GM23248 (cell line): ENCODE results near the gene XRRA1. TPM values are rescaled to one million over a fixed set of nuclear protein-coding genes. Genes with fewer than 3 reads are reported as not detected.

Experiments
- DNase-seq: peaks from one replicate; pipeline ENCODE4 v3.0.0-alpha.2; 2015
- H2AFZ ChIP-seq: fragments of 200-600 bp; sonication (generic); 2 replicates; pipeline ENCODE4 v1.6.1; 2016; ENCODE audit warnings: antibody characterized with exemption
- H3F3A ChIP-seq: fragments of 200-600 bp; sonication (generic); 2 replicates; pipeline ENCODE4 v1.6.1; 2016; ENCODE audit warnings: mild to moderate bottlenecking, antibody characterized with exemption, mixed run types; ENCODE audit not compliant: insufficient read depth
- H3K27ac ChIP-seq: fragments of 200-600 bp; sonication (generic); 2 replicates; pipeline ENCODE4 v1.5.1; 2016; ENCODE audit warnings: mild to moderate bottlenecking
- H3K27me3 ChIP-seq: fragments of 200-600 bp; sonication (generic); replicated peaks from 2 replicates; pipeline ENCODE4 v1.6.1; 2016; ENCODE audit warnings: mild to moderate bottlenecking; ENCODE audit not compliant: insufficient read depth
- H3K36me3 ChIP-seq: fragments of 200-600 bp; sonication (generic); 2 replicates; pipeline ENCODE4 v1.6.1; 2016; ENCODE audit warnings: low read depth, mild to moderate bottlenecking
- H3K4me1 ChIP-seq: fragments of 200-600 bp; sonication (generic); 2 replicates; pipeline ENCODE4 v1.6.1; 2016; ENCODE audit warnings: mild to moderate bottlenecking; ENCODE audit not compliant: insufficient read depth
- H3K4me2 ChIP-seq: fragments of 200-600 bp; sonication (generic); one replicate; pipeline ENCODE4 v1.6.1; 2016; ENCODE audit warnings: mild to moderate bottlenecking; ENCODE audit not compliant: unreplicated experiment
- H3K4me3 ChIP-seq: fragments of 200-600 bp; sonication (generic); 2 replicates; pipeline ENCODE4 v1.5.1; 2016; ENCODE audit warnings: mild to moderate bottlenecking
- H3K79me2 ChIP-seq: fragments of 200-600 bp; sonication (generic); 2 replicates; pipeline ENCODE4 v1.6.1; 2016; ENCODE audit warnings: mild to moderate bottlenecking; ENCODE audit not compliant: insufficient read depth
- H3K9ac ChIP-seq: fragments of 200-600 bp; sonication (generic); 2 replicates; pipeline ENCODE4 v1.6.1; 2016; ENCODE audit warnings: mild to moderate bottlenecking
- H3K9me2 ChIP-seq: fragments of 200-600 bp; sonication (generic); 2 replicates; pipeline ENCODE4 v1.6.1; 2016; ENCODE audit warnings: mixed run types, mild to moderate bottlenecking, moderate library complexity; ENCODE audit not compliant: insufficient read depth
- H3K9me3 ChIP-seq: fragments of 200-600 bp; sonication (generic); one replicate; pipeline ENCODE4 v1.6.1; 2017; ENCODE audit warnings: low read depth
- H4K20me1 ChIP-seq: fragments of 200-600 bp; sonication (generic); 2 replicates; pipeline ENCODE4 v1.6.0; 2016; ENCODE audit not compliant: insufficient read depth
- EZH2 ChIP-seq: fragments of 200-600 bp; sonication (generic); IDR thresholded peaks from 2 replicates; pipeline ENCODE4 v1.6.1; 2018; ENCODE audit warnings: antibody characterized with exemption, mild to moderate bottlenecking; ENCODE audit not compliant: insufficient read depth, poor library complexity, severe bottlenecking
- EZH2phosphoT487 ChIP-seq: fragments of 200-600 bp; sonication (generic); IDR thresholded peaks from 2 replicates; pipeline ENCODE4 v1.6.1; 2018; ENCODE audit warnings: antibody characterized with exemption, moderate library complexity, mild to moderate bottlenecking, low read depth; ENCODE audit not compliant: insufficient read depth
- WGBS, 2 experiments: methylation state at CpG; one replicate each; pipeline ENCODE4 v1.1.6; 2015 to 2017; ENCODE audit warnings: low lambda C conversion rate in 2 of 2, low coverage in 1 of 2; ENCODE audit errors: missing lambda C conversion rate in 2 of 2; 5-methylcytosine and 5-hydroxymethylcytosine counted together
- in situ Hi-C: fragments of 300-500 bp; cut with MboI; formaldehyde crosslinking; loops from 2 replicates; pipeline ENCODE4 v1.15.0; 2020
- polyA plus RNA-seq: library from polyadenylated mRNA; unstranded; fragments of >200 nt; fragmentation: Nextera tagmentation; extraction: Ambion mirVana; gene quantifications from 2 replicates; pipeline ENCODE4 v1.2.1, GENCODE V29; 2016
- total RNA-seq: library from RNA; depleted of rRNA; stranded (reverse); fragments of >200 nt; shearing (Covaris generic); gene quantifications from 2 replicates; pipeline ENCODE4 v1.2.3, GENCODE V29; 2014

Gene XRRA1
- total and polyA plus RNA-seq, 2 experiments from 2014 or later, result 3.2 to 7.0 TPM

DNA sequence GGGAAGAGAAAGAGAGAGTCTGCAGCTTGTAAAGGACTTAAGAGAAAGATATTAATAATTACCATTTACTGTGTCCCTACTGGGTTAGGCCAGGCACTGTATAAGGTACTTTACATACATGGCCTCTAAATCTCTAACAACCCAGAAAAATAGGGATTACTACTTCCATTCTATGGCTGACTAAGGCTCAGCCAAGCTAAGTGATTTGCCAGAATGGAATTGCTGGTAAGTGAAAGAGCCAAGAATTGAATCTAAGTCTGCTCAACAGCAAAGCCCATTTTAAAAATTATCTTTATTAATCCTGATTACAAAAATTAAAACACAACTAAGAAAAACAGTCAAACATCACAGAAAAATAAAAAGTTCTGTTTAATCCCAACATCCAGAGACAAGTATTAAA is 21.4 kb downstream of the XRRA1 start:
- H4K20me1 ChIP-seq, result no peaks in the 10 kb centered on the region
- H2AFZ ChIP-seq, result no peak overlapping the region
- H3K9me2 ChIP-seq, result no peaks in the 10 kb centered on the region
- no peaks in the 10 kb centered on the region for H3K79me2 ChIP-seq
- in situ Hi-C loops, result no loop called here
- peaks cover 42% of the 10 kb centered on the region for H3K4me1 ChIP-seq
- H3K27ac ChIP-seq, result peak overlapping the region; percentile 6; the same call in 1 of the 2 replicates
- peak overlapping the region; percentile 35 for H3K4me2 ChIP-seq
- no peaks in the 10 kb centered on the region for H3K27me3 ChIP-seq
- no peak overlapping the region for H3K4me3 ChIP-seq
- H3K9ac ChIP-seq, result no peak overlapping the region
- peak; percentile 77 for DNase-seq
- TF ChIP-seq EZH2, result no peak
- no peak for TF ChIP-seq EZH2phosphoT487
- H3K9me3 ChIP-seq, result no peaks in the 10 kb centered on the region
- no peaks in the 10 kb centered on the region for H3K36me3 ChIP-seq
- peaks cover 24% of the 10 kb centered on the region for H3F3A ChIP-seq

DNA sequence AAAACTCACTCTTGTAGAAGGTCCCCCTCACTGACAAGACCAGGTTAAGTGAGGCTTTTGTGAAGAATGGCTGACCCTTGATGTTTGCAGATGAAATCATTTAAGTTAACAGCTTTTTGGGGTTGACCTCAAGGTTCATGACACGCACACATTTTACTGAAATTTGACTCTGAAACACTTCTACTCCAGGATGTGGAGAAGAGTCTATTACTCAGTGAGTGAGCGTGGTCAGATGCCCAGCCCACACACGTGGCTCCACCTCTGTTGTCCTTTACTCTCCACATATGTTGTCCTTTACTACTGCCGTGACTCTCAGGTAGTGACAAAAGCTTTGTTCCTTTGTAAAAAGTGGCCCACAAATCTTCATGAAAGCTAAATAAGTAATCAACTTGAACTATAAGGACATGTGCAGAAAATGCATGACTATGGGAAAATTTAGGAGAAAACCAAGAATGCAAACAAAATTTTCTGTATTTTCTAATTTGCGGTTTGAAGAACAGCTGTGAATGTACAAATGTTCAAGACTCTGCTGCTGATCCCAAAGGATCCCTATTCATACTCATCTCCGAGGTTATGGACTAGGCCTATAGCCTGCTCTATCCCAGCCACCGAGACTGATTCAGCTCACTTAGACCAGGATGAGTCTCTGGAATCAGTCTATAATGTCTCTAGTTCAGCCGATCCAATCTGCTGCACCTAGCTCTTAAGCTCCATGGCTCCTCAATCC is 22.4 kb downstream of the XRRA1 start:
- TF ChIP-seq EZH2phosphoT487, result no peak
- TF ChIP-seq EZH2, result no peak
- Histone ChIP-seq H2AFZ (no peak overlapping the region), H3K4me3 (no peak overlapping the region), H3F3A (peaks cover 24% of the 10 kb centered on the region), H3K9ac (peak overlapping the region; percentile 25; the same call in 1 of the 2 replicates), H3K27ac (peak overlapping the region; percentile 59), H3K9me2 (no peaks in the 10 kb centered on the region), H3K36me3 (no peaks in the 10 kb centered on the region), H3K27me3 (no peaks in the 10 kb centered on the region), H3K4me1 (peaks cover 32% of the 10 kb centered on the region), H3K4me2 (peak overlapping the region; percentile 37), H4K20me1 (no peaks in the 10 kb centered on the region), H3K79me2 (no peaks in the 10 kb centered on the region), H3K9me3 (no peaks in the 10 kb centered on the region)
- DNase-seq, result peak; percentile 81
- in situ Hi-C loops, result no loop called here
- WGBS, 2 experiments, result 39 to 41% methylated on average over 8 of the region's 8 CpGs

DNA sequence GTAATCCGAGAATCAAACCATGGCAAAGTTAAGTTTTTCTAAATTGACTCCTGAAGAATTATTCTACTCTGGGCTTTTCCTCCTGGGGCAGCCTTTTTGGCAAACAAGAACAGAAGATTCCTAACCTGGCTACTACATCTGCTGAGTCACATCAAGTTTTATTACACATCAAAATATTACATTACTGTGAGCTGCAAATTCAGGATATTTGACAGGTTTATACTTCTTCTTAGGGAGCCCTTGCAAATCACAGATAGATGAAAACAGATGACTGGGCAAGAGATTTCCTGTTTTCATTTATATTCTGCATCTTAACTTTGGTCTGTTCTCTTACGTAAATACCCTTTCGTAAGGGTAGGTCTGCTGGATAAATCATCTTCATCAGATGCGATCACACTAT is 23.6 kb downstream of the XRRA1 start:
- in situ Hi-C loops, result no loop called here

DNA sequence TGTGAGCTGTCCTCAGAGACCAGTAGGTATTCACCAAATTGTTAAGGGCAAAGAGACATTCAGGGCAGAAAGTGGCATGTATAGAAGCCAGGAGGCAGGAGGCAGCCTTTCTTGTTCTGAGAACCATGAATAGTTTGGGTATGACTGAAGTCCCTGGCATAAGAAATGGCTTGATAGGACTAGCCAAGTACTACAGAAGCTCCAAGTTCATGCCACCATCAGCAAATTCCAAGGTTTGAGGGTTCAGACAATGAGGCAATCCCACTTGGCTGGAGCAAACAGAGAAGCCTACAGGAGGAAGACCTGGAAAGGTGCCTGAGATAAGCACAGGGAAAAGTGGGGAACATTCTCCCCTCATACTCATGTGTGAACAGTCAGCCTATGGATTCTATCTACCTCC is 25.8 kb downstream of the XRRA1 start:
- Histone ChIP-seq H3K9ac (no peak overlapping the region), H3K4me1 (peaks cover 32% of the 10 kb centered on the region), H3K27ac (no peak overlapping the region), H3K79me2 (no peaks in the 10 kb centered on the region), H3K4me3 (no peak overlapping the region), H3K36me3 (peaks cover 3% of the 10 kb centered on the region; the same call in 1 of the 2 replicates), H3K27me3 (no peaks in the 10 kb centered on the region), H3K4me2 (no peak overlapping the region), H3F3A (peaks cover 24% of the 10 kb centered on the region), H4K20me1 (no peaks in the 10 kb centered on the region), H2AFZ (no peak overlapping the region), H3K9me2 (no peaks in the 10 kb centered on the region), H3K9me3 (no peaks in the 10 kb centered on the region)
- TF ChIP-seq EZH2phosphoT487, result no peak
- TF ChIP-seq EZH2, result no peak
- peak; percentile 50 for DNase-seq
- in situ Hi-C loops, result no loop called here

More for the DNA sequence above, 23.6 kb downstream of the XRRA1 start:
- Histone ChIP-seq H2AFZ (no peak overlapping the region), H3K9ac (peak overlapping the region; percentile 32), H3K9me3 (no peaks in the 10 kb centered on the region), H3K4me3 (no peak overlapping the region), H4K20me1 (no peaks in the 10 kb centered on the region), H3K36me3 (no peaks in the 10 kb centered on the region; the same call in 1 of the 2 replicates), H3K9me2 (no peaks in the 10 kb centered on the region), H3K27ac (peak overlapping the region; percentile 59), H3K27me3 (no peaks in the 10 kb centered on the region), H3F3A (peaks cover 24% of the 10 kb centered on the region), H3K4me1 (peaks cover 32% of the 10 kb centered on the region), H3K79me2 (no peaks in the 10 kb centered on the region), H3K4me2 (peak overlapping the region; percentile 37)
- 41 to 50% methylated on average over 4 of the region's 4 CpGs for WGBS, 2 experiments
- TF ChIP-seq EZH2 (no peak), EZH2phosphoT487 (no peak)
- DNase-seq, result peak; percentile 67

DNA sequence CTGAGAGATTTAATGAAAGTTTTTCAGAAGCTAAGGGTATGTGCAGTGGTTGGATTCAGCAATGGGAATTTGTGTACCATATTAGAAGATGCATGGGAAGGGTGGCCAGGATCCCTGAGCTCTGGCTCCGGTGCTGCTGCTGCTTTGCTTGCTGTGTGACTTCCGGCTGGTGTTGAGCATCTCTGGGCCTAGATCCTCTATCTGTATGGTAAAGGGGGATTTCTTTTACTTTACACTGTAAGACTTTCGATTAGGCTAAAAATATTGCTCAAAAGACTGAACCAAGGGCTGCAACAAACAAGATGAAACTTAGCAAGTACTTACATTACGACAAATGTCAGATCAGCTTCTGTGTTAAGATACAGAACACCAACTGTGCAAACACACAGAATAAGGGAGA is 39.1 kb downstream of the XRRA1 start:
- Histone ChIP-seq H3F3A (no peaks in the 10 kb centered on the region), H4K20me1 (no peaks in the 10 kb centered on the region), H2AFZ (no peak overlapping the region), H3K9ac (no peak overlapping the region), H3K36me3 (0 out of 2 replicates have a peak, but pooled peaks cover 3% of the 10 kb centered on the region), H3K4me2 (no peak overlapping the region), H3K27ac (no peak overlapping the region), H3K4me1 (no peaks in the 10 kb centered on the region), H3K9me2 (no peaks in the 10 kb centered on the region), H3K9me3 (no peaks in the 10 kb centered on the region), H3K27me3 (no peaks in the 10 kb centered on the region), H3K4me3 (no peak overlapping the region), H3K79me2 (no peaks in the 10 kb centered on the region)
- no peak for TF ChIP-seq EZH2
- TF ChIP-seq EZH2phosphoT487, result no peak
- WGBS, 2 experiments, result 76 to 79% methylated on average over 4 of the region's 4 CpGs
- no peak for DNase-seq
- in situ Hi-C loops, result no loop called here
